ENCODE measurements around the gene SPECC1. TPM values are rescaled to one million over a fixed set of nuclear protein-coding genes. Genes with fewer than 3 reads are reported as not detected.

Gene SPECC1
- total and polyA plus RNA-seq, 2 donors (not counting 3 experiments of a cell fraction or from before 2014, with no cell fraction given): 5.3 to 20.4 TPM

DNA sequence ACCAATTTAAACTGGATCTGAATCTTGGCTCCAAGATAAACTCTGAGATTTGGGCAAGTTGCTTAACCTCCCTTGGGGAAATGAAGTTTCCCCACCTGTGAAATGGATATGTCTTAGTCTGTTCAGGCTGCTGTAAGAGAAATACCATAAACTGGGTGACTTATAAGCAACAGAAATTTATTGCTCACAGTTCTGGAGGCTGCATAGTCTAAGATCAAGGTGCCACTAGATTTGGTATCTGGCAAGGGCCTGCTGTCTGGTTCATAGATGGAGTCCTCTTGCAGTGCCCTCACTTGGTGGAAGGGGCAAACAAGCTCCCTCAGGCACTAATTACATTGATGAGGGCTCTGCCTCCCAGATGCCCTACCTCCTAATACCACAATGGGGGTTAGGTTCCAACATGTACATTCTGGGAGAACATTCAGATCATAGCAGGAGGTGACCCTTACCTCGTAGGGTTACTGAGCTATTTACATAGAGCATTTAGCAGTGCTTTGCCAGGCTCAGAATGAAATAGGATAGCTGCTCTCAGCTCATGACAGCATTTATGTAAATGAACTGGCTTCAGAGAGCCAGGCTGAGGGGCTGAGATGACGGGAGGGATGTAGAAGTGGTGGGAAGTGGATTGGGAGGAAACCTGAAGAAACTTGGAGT, 83.9 kb downstream of the SPECC1 start:
- no peak for TF ChIP-seq MYC (IDR thresholded peaks at IDR 0.05; ENCODE audit: low read depth, low read length)
- TF ChIP-seq FOS (IDR thresholded peaks at IDR 0.05; ENCODE audit: borderline replicate concordance, insufficient read depth, low read length): no peak
- no peak for TF ChIP-seq CTCF (IDR thresholded peaks at IDR 0.05; ENCODE audit: extremely low read depth in 1 of 2, insufficient read depth in 1 of 2, low read depth in 1 of 2, low read length in 2 of 2)
- TF ChIP-seq, protein P1, sequence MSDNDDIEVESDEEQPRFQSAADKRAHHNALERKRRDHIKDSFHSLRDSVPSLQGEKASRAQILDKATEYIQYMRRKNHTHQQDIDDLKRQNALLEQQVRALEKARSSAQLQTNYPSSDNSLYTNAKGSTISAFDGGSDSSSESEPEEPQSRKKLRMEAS (IDR thresholded peaks at IDR 0.05; ENCODE audit: insufficient read depth, insufficient read length): no peak
- no peak for TF ChIP-seq EZH2 (IDR thresholded peaks at IDR 0.05; ENCODE audit: borderline replicate concordance, low read depth, low read length, severe bottlenecking)
- TF ChIP-seq GATA2 (IDR thresholded peaks at IDR 0.05; ENCODE audit: insufficient read depth, insufficient read length, low read depth, low read length): no peak
- no peak for TF ChIP-seq POLR2A (IDR thresholded peaks at IDR 0.05; ENCODE audit: low read depth, low read length)
- no peak for TF ChIP-seq JUN (IDR thresholded peaks at IDR 0.05; ENCODE audit: borderline replicate concordance, insufficient read depth, insufficient read length, low read depth)
- no peak for DNase-seq (ENCODE audit: low read depth, low spot score)
- Histone ChIP-seq H4K20me1 (replicated peaks; ENCODE audit: control insufficient read depth, extremely low read depth, insufficient read depth, low read length) (no peaks in the 10 kb centered on the region), H3K9me1 (replicated peaks; ENCODE audit: control insufficient read depth, extremely low read depth, insufficient read depth, low read length) (no peaks in the 10 kb centered on the region), H3K27ac (ENCODE audit: insufficient read depth, low read depth, low read length) (no peak overlapping the region), H3K4me3 (replicated peaks in 1 of 3; ENCODE audit: insufficient read depth in 1 of 3, low read depth in 1 of 3, low read length in 3 of 3) (no peak overlapping the region), H3K9ac (replicated peaks; ENCODE audit: extremely low read depth, insufficient read depth, low read length) (no peak overlapping the region), H3K27me3 (ENCODE audit: control insufficient read depth in 2 of 2, insufficient read depth in 2 of 2, low read length in 2 of 2) (peaks cover 2 to 8% of the 10 kb centered on the region in 2 experiments), H3K9me3 (replicated peaks; ENCODE audit: control insufficient read depth, insufficient read depth, low read length) (no peaks in the 10 kb centered on the region), H3K79me2 (ENCODE audit: control insufficient read depth, insufficient read depth, low read length) (no peaks in the 10 kb centered on the region), H3K4me2 (ENCODE audit: insufficient read depth, low read length) (no peak overlapping the region), H3K36me3 (ENCODE audit: control insufficient read depth in 2 of 2, extremely low read depth in 1 of 2, insufficient read depth in 2 of 2, low read length in 2 of 2) (no peaks in the 10 kb centered on the region), H3K4me1 (ENCODE audit: control insufficient read depth, extremely low read depth, insufficient read depth, low read length) (no peaks in the 10 kb centered on the region), H2AFZ (ENCODE audit: low read depth, low read length) (no peak overlapping the region)
- intact Hi-C loops (cut with micrococcal nuclease) (no loop called here), dilution Hi-C loops (cut with MboI; ENCODE audit: extremely low pct_ligation_motif_present, low sequenced_read_pairs) (no loop called here)
- FAIRE-seq: no peak
- ChIA-PET POLR2A (no interaction called here), CTCF (no interaction called here)
- BruUV-seq (replicated peaks): no TSS peak
